ENCODE data around the gene DCP1A.

Gene DCP1A

DNA sequence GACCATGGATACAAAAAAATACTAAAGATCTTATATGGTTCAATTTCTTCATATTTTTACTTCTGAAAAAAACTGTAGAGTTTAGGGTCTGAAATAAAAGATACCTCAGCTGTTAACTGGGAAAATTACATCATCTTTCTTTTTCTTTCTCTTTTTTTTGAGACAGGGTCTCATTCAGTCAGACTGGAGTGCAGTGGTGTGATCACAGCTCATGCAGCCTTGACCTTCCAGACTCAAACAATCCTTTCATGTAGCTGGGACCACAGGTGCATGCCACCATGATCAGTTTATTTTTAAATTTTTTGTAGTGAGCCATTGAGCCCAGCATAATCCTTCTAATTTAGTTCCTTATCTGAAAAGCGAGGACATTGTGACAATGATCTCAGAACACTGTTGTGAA, 51.9 kb downstream of the DCP1A start:
- no peak for ATAC-seq

DNA sequence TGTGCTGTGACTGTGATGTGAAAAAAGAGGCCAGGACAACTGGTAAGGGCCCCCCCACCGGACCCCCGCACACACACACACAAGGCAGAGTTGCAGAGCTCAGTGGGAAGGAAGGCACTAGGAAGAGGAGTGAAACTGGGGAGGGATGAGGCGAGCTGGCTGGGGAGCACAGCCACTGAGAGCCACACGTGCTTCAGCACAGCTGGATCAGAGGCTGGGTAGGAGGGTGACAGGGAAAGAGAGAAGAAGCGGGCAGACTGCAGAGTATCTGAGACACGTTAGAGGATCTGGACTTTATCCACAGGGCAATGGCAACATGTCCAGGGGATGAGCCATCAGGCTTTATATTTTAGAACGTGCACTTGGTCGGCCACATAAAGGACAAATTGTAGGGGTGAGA, 53.5 kb downstream of the DCP1A start:
- no peak for TF ChIP-seq TOX (CRISPR knock-in tag; IDR thresholded peaks at IDR 0.05; ENCODE audit: borderline replicate concordance)
- ATAC-seq: no peak

More for the DNA sequence above, 51.9 kb downstream of the DCP1A start:
- TF ChIP-seq ZFP30 (CRISPR knock-in tag; IDR thresholded peaks at IDR 0.05) (no peak), SNAI2 (CRISPR knock-in tag; IDR thresholded peaks at IDR 0.05) (no peak), ESRRG (CRISPR knock-in tag; IDR thresholded peaks at IDR 0.05) (no peak), PPARA (CRISPR knock-in tag; IDR thresholded peaks at IDR 0.05; ENCODE audit: borderline replicate concordance) (no peak), TCF4 (CRISPR knock-in tag; IDR thresholded peaks at IDR 0.05; ENCODE audit: borderline replicate concordance) (no peak), ZNF8 (CRISPR knock-in tag; IDR thresholded peaks at IDR 0.05) (no peak), RARB (CRISPR knock-in tag; IDR thresholded peaks at IDR 0.05) (no peak), GLIS3 (CRISPR knock-in tag; IDR thresholded peaks at IDR 0.05) (no peak), ZFP3 (CRISPR knock-in tag; IDR thresholded peaks at IDR 0.05) (no peak), ZNF70 (CRISPR knock-in tag; IDR thresholded peaks at IDR 0.05) (no peak), ZNF565 (CRISPR knock-in tag; conservative IDR thresholded peaks at IDR 0.05; ENCODE audit: low read depth) (no peak), CSDC2 (CRISPR knock-in tag; IDR thresholded peaks at IDR 0.05) (no peak), ZC3H10 (CRISPR knock-in tag; IDR thresholded peaks at IDR 0.05) (no peak)
- TF ChIP-seq, protein P1, sequence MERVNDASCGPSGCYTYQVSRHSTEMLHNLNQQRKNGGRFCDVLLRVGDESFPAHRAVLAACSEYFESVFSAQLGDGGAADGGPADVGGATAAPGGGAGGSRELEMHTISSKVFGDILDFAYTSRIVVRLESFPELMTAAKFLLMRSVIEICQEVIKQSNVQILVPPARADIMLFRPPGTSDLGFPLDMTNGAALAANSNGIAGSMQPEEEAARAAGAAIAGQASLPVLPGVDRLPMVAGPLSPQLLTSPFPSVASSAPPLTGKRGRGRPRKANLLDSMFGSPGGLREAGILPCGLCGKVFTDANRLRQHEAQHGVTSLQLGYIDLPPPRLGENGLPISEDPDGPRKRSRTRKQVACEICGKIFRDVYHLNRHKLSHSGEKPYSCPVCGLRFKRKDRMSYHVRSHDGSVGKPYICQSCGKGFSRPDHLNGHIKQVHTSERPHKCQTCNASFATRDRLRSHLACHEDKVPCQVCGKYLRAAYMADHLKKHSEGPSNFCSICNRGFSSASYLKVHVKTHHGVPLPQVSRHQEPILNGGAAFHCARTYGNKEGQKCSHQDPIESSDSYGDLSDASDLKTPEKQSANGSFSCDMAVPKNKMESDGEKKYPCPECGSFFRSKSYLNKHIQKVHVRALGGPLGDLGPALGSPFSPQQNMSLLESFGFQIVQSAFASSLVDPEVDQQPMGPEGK (CRISPR knock-in tag; IDR thresholded peaks at IDR 0.05; ENCODE audit: borderline replicate concordance): no peak
- TF ChIP-seq, protein P2, sequence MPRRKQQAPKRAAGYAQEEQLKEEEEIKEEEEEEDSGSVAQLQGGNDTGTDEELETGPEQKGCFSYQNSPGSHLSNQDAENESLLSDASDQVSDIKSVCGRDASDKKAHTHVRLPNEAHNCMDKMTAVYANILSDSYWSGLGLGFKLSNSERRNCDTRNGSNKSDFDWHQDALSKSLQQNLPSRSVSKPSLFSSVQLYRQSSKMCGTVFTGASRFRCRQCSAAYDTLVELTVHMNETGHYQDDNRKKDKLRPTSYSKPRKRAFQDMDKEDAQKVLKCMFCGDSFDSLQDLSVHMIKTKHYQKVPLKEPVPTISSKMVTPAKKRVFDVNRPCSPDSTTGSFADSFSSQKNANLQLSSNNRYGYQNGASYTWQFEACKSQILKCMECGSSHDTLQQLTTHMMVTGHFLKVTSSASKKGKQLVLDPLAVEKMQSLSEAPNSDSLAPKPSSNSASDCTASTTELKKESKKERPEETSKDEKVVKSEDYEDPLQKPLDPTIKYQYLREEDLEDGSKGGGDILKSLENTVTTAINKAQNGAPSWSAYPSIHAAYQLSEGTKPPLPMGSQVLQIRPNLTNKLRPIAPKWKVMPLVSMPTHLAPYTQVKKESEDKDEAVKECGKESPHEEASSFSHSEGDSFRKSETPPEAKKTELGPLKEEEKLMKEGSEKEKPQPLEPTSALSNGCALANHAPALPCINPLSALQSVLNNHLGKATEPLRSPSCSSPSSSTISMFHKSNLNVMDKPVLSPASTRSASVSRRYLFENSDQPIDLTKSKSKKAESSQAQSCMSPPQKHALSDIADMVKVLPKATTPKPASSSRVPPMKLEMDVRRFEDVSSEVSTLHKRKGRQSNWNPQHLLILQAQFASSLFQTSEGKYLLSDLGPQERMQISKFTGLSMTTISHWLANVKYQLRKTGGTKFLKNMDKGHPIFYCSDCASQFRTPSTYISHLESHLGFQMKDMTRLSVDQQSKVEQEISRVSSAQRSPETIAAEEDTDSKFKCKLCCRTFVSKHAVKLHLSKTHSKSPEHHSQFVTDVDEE (CRISPR knock-in tag; IDR thresholded peaks at IDR 0.05): no peak
- TF ChIP-seq, protein P3, sequence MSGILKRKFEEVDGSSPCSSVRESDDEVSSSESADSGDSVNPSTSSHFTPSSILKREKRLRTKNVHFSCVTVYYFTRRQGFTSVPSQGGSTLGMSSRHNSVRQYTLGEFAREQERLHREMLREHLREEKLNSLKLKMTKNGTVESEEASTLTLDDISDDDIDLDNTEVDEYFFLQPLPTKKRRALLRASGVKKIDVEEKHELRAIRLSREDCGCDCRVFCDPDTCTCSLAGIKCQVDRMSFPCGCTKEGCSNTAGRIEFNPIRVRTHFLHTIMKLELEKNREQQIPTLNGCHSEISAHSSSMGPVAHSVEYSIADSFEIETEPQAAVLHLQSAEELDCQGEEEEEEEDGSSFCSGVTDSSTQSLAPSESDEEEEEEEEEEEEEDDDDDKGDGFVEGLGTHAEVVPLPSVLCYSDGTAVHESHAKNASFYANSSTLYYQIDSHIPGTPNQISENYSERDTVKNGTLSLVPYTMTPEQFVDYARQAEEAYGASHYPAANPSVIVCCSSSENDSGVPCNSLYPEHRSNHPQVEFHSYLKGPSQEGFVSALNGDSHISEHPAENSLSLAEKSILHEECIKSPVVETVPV (CRISPR knock-in tag; IDR thresholded peaks at IDR 0.05): no peak
- TF ChIP-seq, protein P4, sequence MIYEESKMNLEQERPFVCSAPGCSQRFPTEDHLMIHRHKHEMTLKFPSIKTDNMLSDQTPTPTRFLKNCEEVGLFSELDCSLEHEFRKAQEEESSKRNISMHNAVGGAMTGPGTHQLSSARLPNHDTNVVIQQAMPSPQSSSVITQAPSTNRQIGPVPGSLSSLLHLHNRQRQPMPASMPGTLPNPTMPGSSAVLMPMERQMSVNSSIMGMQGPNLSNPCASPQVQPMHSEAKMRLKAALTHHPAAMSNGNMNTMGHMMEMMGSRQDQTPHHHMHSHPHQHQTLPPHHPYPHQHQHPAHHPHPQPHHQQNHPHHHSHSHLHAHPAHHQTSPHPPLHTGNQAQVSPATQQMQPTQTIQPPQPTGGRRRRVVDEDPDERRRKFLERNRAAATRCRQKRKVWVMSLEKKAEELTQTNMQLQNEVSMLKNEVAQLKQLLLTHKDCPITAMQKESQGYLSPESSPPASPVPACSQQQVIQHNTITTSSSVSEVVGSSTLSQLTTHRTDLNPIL (CRISPR knock-in tag; IDR thresholded peaks at IDR 0.05; ENCODE audit: low read depth): no peak
- TF ChIP-seq, protein P5, sequence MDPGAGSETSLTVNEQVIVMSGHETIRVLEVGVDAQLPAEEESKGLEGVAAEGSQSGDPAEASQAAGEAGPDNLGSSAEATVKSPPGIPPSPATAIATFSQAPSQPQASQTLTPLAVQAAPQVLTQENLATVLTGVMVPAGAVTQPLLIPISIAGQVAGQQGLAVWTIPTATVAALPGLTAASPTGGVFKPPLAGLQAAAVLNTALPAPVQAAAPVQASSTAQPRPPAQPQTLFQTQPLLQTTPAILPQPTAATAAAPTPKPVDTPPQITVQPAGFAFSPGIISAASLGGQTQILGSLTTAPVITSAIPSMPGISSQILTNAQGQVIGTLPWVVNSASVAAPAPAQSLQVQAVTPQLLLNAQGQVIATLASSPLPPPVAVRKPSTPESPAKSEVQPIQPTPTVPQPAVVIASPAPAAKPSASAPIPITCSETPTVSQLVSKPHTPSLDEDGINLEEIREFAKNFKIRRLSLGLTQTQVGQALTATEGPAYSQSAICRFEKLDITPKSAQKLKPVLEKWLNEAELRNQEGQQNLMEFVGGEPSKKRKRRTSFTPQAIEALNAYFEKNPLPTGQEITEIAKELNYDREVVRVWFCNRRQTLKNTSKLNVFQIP (CRISPR knock-in tag; IDR thresholded peaks at IDR 0.05; ENCODE audit: borderline replicate concordance, low read depth): no peak

DNA sequence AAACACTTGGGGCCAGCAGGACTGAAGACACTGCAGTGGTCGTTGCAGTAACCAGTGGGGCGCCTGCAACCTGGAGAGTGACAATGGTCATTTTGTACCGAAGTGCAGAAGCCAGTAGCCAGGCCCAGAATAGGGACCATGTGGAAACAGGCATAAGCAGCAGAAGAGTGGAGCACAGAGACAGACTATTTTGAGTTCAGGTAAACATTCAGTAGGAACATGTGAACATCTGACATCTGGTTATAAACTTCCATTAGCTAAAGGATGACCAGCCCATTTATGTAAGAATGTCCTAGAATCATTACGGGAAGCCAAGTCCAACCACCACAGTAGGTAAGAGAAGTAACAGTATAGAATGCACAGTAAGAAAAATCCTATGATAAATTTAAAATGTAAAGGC, 59.1 kb downstream of the DCP1A start:
- no peak for ATAC-seq
- TF ChIP-seq ZNF565 (CRISPR knock-in tag; conservative IDR thresholded peaks at IDR 0.05; ENCODE audit: low read depth): no peak
- no peak for TF ChIP-seq CSDC2 (CRISPR knock-in tag; IDR thresholded peaks at IDR 0.05)
- TF ChIP-seq SNAI2 (CRISPR knock-in tag; IDR thresholded peaks at IDR 0.05): no peak
- TF ChIP-seq PPARA (CRISPR knock-in tag; IDR thresholded peaks at IDR 0.05; ENCODE audit: borderline replicate concordance): no peak
- TF ChIP-seq ZFP30 (CRISPR knock-in tag; IDR thresholded peaks at IDR 0.05): no peak
- no peak for TF ChIP-seq ZFP3 (CRISPR knock-in tag; IDR thresholded peaks at IDR 0.05)

DNA sequence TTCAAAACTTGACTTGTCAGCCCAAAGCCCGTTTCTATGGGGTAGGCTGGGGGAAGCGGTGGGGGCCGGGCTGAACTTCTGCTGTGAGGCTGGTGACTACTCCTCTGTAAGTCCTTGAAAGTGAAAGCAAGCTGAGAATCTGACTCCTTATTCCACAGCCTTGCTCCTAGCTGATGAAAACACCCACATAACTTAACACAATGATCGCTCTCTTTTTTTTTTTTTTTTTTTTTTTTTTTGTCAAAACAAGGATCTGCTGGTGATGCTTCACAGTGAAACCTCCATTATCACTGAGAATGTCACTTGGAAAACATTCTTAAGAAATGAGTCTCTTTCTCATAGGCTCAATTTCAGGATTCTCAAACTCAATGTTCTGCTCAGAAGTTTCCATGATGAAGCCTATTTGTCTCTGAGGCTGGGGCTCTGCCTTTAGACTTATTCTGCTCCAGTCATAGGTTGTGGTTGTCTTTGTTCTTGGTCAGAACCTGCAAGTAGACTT, 60.2 kb downstream of the DCP1A start:
- peak; percentile 35; the same call in 1 of the 3 replicates for ATAC-seq
- no peak for TF ChIP-seq ESRRG (CRISPR knock-in tag; IDR thresholded peaks at IDR 0.05)
- TF ChIP-seq ZFP30 (CRISPR knock-in tag; IDR thresholded peaks at IDR 0.05): no peak
- TF ChIP-seq BACH2 (CRISPR knock-in tag; IDR thresholded peaks at IDR 0.05; ENCODE audit: borderline replicate concordance): no peak
- no peak for TF ChIP-seq ISL1 (CRISPR knock-in tag; IDR thresholded peaks at IDR 0.05)
- no peak for TF ChIP-seq OSR1 (CRISPR knock-in tag; IDR thresholded peaks at IDR 0.05)
- TF ChIP-seq SNAI2 (CRISPR knock-in tag; IDR thresholded peaks at IDR 0.05): no peak
- no peak for TF ChIP-seq TOX (CRISPR knock-in tag; IDR thresholded peaks at IDR 0.05; ENCODE audit: borderline replicate concordance)
- TF ChIP-seq, protein P2 (CRISPR knock-in tag; IDR thresholded peaks at IDR 0.05): no peak
- TF ChIP-seq, protein P5 (CRISPR knock-in tag; IDR thresholded peaks at IDR 0.05; ENCODE audit: borderline replicate concordance, low read depth): no peak
